Measurements from ENCODE around the gene CACFD1.

The CACFD1 gene

GRCh38 chr9:133454943-133455673 lies 4.7 kb upstream of the CACFD1 start:
- no peak overlapping the region for H3K4me3 ChIP-seq (ENCODE audit: low read depth, low read length)
- TF ChIP-seq CTCF (IDR thresholded peaks at IDR 0.05; ENCODE audit: low read depth, low read length, missing control alignments) = no peak
- in situ Hi-C loops (cut with HindIII; ENCODE audit: low sequenced_read_pairs) = no loop called here
- no peak for DNase-seq (ENCODE audit: low read depth)

- no peak for DNase-seq (ENCODE audit: low read depth)
- no peak overlapping the region for H3K4me3 ChIP-seq (ENCODE audit: low read depth, low read length)
- in situ Hi-C loops (cut with HindIII; ENCODE audit: low sequenced_read_pairs) = no loop called here
- no peak for TF ChIP-seq CTCF (IDR thresholded peaks at IDR 0.05; ENCODE audit: low read depth, low read length, missing control alignments)
These were observed 3.8 kb upstream of the CACFD1 start for GRCh38 chr9:133455936-133456335.

GRCh38 chr9:133456409-133456808 lies 3.4 kb upstream of the CACFD1 start:
- no peak for DNase-seq (ENCODE audit: low read depth)
- H3K4me3 ChIP-seq (ENCODE audit: low read depth, low read length) = no peak overlapping the region
- in situ Hi-C loops (cut with HindIII; ENCODE audit: low sequenced_read_pairs) = no loop called here
- TF ChIP-seq CTCF (IDR thresholded peaks at IDR 0.05; ENCODE audit: low read depth, low read length, missing control alignments) = peak; percentile 19

- H3K4me3 ChIP-seq (ENCODE audit: low read depth, low read length) = no peak overlapping the region
- TF ChIP-seq CTCF (IDR thresholded peaks at IDR 0.05; ENCODE audit: low read depth, low read length, missing control alignments) = no peak
- DNase-seq (ENCODE audit: low read depth) = no peak
- in situ Hi-C loops (cut with HindIII; ENCODE audit: low sequenced_read_pairs) = no loop called here
These were observed 2.5 kb upstream of the CACFD1 start for GRCh38 chr9:133457233-133457632.

- H3K4me3 ChIP-seq (ENCODE audit: low read depth, low read length) = no peak overlapping the region
- TF ChIP-seq CTCF (IDR thresholded peaks at IDR 0.05; ENCODE audit: low read depth, low read length, missing control alignments) = no peak
- no peak for DNase-seq (ENCODE audit: low read depth)
- in situ Hi-C loops (cut with HindIII; ENCODE audit: low sequenced_read_pairs) = no loop called here
These were observed 2.0 kb upstream of the CACFD1 start for GRCh38 chr9:133457748-133458147.

GRCh38 chr9:133458643-133459312 lies 1.0 kb upstream of the CACFD1 start:
- TF ChIP-seq CTCF (IDR thresholded peaks at IDR 0.05; ENCODE audit: low read depth, low read length, missing control alignments) = no peak
- no peak for DNase-seq (ENCODE audit: low read depth)
- H3K4me3 ChIP-seq (ENCODE audit: low read depth, low read length) = no peak overlapping the region
- in situ Hi-C loops (cut with HindIII; ENCODE audit: low sequenced_read_pairs) = no loop called here
